NT2/D1 (cell line): ENCODE results near the gene ICA1.

Experiments used
- SUZ12 ChIP-seq: IDR thresholded peaks from 2 replicates; pipeline ENCODE4 v1.6.1; 2011; ENCODE audit not compliant: insufficient read length, insufficient read depth; ENCODE audit errors: extremely low read depth
- YY1 ChIP-seq: IDR thresholded peaks from 2 replicates; pipeline ENCODE4 v1.6.1; 2011; ENCODE audit not compliant: insufficient read length, insufficient read depth
- ZNF274 ChIP-seq: IDR thresholded peaks from 2 replicates; pipeline ENCODE4 v1.6.1; 2011; ENCODE audit warnings: mild to moderate bottlenecking, low read depth, low read length

DNA sequence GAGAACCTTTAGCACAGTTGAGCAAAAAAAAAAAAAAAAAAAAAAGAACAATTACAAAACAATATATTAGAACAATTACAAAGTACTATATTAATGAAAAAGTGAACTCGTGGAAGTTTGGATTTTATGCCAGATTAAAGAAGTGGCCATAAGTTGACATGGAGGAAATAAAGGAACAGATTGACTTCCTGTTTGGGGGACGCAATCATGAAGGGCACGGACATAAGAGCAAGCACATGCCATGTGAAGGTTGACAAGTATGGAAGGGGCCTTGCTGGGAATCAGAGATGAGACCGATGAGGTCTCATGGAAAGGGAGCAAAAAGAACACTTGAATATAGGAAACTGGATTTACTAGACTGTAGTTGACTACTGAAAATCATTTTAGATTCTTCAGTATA is 61.7 kb downstream of the ICA1 start:
- TF ChIP-seq YY1 (no peak), SUZ12 (no peak), ZNF274 (no peak)
